ENCODE data around the gene AKAP6.

Gene AKAP6

DNA sequence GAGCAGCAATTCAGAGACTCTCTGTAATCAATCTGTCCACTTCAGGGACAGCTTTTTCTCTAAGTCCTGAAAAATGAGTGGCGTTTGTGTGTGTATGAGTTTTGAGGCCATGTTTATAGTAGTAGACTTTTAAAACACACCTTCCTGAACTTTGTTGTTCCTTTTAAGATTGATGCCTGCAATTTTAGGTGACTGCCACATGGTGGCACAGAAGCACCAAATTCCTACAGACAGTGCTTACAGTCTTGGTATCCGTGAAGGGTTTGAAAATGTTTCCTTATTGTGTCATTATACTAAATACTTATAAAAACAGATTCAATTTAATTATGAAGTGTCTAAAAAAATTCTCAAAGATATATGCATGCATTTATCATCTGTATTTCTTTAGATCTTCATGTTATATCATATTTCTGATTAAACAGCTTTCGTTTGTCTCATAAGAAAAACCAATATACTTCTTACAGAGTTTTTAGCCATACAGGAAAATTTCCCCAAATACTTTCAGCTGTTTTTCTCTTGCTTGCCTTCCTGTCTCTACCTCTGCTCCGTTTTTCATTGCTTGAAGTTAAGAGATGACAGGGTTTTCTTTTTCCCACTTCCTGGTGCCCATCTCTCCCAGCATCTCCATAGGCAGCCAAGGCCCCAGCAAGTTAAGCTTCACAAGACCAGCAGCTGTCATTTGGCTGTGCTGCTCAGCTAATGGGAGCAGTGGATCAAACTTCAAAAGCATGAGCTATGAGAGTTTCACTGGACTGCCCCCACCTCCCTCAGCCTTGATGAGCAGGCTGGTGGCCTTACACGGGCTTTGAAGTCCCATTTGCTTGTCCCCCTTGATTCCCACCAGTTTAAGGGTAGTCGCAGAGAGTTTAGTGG, 259.6 kb downstream of the AKAP6 start:
- no peak for FAIRE-seq

DNA sequence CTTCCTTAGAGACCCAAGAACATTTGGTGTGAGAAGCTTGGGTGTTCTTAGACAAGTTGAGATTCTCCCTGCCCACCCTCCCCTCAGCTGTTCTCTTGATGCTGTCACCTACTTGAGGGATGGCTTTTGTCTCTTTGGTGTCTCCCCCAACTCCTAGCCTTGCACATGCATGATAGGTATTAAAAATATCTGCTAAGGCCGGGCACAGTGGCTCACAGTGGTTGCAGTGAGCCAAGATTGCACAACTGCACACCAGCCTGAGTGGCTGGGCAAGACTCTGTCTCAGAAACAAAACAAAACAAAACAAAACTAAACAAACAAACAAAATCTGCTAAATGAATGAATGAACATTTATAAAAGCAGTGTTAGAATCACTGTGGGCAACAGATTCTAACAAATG, 261.1 kb downstream of the AKAP6 start:
- FAIRE-seq: no peak

DNA sequence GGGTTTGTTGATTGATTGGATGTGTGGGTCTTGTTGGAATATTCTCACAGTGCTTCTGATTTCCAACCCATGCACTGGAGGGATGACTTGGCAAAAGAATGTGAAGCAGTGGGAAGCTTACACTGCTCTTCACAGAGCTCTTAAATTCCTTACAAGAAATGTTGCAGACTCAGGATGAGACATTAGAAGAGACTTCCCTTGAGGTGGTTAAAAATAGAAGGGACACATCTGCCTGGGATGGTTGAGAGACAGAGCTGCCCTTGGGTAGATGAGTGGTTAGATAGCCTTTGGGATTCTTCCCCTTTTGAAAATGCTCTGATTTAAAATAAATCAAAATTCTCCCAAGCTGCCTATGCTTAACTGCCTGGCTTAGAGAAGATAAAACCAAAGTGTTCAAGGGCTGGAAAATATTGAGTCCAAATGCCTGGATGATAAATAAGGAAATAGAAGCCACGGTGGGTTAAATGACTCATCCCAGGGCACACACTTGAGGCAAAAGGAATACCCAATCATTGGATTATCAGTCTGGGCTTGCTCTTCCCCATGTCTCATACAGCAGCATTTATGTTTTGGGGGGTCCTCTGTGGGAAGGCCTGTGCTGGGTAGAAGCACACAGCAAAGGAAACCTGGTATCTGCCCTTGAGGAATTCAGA, 264.3 kb downstream of the AKAP6 start:
- no peak for FAIRE-seq

DNA sequence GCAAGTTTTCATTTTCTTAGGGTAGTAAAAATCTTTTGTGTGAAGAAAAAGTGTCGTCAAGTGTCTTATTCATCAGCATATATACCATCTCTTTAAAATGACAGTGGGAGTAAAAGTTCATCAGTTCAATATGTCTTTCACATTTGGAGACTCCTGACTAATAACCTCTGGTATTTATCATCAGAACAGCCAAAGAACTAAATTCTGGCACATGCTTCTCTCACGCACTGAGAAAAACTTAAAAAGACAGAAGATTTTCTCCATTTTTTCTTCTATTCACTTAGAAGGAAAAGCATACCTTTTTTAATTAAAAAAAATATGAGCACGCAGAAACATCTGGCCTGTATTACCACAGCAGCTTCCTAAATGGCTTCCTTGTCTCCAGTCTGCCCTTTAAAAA, 265.7 kb downstream of the AKAP6 start:
- no peak for FAIRE-seq

DNA sequence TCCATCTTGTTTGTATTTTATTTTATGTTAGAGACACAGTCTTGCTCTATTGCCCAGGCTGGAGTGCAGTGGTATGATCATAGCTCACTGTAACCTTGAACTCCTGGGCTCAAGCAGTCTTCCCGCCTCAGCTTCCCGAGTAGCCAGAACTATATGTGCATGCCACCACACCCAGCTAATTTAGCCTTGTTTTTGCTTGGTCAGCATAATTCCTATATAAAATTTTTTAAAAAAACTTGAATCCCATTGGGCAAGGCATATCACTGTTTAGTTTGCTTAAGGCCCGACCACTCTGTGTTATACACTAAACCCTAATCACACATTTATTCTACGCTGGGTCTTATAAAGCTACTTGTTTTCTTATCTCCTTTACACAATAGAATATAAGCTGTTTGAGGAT, 266.4 kb downstream of the AKAP6 start:
- no peak for FAIRE-seq

DNA sequence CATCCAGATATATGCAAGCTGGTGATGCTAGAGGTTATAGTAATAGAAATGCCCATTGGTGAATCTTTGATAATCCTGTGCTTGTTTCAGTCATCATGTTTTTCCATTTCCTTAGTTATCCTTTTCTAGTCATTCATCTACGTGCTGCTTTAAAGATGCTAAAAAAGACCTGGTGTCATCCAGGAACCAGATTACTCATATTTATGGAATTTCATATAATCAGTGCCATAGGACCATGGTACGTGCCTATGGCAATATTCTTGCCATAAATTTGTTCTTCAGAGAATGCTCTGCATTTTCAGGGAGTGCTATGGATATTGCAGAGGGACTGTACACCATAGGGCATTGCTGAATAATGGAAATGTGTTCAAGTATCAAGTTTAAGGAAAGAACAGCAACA, 267.3 kb downstream of the AKAP6 start:
- FAIRE-seq: no peak

DNA sequence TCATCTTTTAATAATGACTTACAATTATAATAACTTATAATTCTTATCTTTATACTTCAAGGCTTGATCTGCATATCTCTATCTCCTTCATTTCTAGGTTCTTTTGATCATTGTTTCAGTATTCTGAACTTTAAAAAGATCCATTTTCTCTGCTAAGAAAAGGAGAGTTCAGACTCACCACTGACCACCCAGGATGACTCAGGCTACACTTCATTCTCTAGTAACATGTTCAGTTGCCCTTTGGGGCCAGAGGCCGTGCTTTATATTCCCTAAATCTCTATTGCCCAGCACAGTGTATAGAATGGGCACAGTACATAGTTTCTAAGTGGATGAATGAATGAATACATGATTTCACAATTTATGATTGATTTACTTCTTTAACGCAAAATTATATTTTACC, 268.7 kb downstream of the AKAP6 start:
- no peak for FAIRE-seq

DNA sequence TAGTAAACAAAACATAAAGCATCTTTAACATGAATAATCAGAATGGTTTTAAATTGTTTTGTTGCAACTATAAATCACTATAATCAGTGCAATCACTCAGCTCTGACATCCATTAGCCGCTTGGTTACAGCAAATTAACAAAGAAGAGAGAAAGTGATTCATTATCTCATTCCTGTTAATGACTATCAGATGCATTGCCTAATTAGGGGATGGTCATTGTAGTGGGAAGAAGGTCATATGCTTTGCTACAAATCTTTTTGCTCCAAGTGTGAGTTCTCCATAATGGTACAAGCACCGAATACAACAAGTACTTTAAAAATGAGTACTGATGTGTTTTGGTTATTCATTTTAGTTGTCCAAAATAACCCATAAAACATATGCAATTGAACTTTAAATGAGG, 272.0 kb downstream of the AKAP6 start:
- FAIRE-seq: no peak

DNA sequence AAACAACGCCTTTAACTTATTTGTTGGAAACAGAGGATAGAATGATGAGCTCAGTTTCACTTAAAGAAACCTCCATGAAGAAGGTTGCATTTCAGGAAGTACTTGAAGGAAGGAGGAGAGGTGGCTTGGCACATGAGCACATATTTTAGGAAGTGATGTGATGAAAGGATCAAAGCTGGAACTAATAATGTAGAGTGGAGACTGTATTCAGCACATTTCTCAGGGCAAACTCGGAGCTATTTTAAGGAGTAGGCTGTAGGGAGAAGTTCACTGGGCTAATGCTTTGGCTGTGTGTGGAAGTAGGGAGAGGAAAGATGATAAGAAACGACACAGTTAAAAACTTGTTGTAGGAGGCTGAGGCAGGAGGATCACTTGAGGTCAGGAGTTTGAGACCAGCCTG, 272.8 kb downstream of the AKAP6 start:
- no peak for FAIRE-seq

DNA sequence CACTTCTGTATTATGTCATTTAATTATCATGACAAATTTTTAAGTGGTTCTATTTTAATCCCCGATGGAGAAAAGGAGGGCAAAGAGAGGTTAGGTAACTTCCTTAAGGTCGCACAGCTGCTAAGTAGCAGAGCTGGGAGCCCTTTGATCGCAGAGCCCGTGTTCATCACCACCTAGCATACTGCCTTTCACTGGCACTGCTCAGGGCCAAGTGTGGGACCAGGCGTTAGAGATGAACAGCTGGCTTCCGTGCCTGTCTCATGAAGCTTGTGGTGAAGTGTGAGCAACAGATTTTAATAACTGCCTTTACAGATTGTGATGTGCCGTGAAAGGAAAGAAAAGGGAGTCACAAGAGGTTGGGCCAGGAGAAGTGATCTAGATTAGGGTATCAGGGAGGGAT, 273.6 kb downstream of the AKAP6 start:
- no peak for FAIRE-seq

DNA sequence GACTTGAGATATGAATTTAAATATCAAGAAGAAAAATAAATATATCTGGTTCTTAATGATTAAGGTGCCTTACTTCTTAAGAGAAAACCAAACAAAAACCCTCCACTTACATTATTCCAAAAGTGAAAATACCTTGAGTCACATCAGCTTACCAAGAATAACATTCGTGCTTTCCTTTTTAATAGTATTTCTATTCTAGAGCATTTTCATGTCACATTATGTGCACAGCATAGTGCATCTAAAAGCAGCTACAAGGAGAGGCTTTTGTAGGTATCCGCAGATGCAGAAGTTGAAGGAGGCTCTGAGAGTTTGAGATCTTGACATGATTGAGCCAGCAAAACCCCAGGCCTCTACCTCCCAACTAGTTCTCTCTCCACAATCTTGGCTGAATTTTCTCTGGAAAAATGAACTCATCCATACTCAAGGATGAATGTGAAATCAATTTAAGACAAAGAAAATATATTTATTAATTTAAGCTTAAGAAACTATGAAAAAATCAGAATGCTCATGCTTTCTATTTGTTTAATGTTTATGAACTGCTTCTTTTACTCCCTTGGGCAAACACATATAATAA, 275.0 kb downstream of the AKAP6 start:
- no peak for FAIRE-seq

DNA sequence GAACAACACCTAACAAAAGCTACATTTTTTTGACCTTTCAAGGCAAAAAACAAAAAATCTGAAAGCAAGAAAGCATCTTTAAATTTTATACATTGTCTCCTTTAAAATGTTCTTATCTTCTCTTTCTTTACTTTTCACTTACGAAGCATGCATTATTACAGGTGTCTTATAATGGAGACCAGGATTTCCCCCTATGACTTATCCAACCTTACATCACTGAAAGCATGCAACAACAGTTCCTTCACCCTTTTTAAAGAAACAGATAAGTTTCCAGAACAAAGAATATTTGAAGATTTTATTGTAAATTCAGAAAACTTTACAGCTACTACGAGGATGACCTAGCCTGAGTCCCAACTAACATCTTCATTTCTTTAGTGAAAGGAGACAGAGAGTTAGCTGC, 277.2 kb downstream of the AKAP6 start:
- FAIRE-seq: no peak

DNA sequence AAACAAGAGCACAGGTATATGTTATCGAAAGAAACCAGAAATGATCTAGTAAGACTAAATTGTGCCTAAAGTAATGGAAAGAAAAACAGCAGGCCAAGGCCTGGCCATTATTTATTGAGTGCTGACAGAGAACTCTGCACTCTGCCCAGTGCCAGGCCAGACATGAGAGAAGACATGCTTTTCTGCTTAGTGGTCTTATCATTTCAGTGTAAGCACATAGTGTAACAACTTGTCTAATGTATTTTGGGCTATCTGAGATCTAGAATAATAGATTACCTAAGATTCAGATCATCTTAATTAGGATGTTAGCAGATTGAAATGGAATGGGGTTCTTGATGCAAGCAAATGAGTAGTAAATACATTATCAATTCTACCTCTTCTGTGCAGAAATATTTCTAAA, 278.3 kb downstream of the AKAP6 start:
- FAIRE-seq: no peak

DNA sequence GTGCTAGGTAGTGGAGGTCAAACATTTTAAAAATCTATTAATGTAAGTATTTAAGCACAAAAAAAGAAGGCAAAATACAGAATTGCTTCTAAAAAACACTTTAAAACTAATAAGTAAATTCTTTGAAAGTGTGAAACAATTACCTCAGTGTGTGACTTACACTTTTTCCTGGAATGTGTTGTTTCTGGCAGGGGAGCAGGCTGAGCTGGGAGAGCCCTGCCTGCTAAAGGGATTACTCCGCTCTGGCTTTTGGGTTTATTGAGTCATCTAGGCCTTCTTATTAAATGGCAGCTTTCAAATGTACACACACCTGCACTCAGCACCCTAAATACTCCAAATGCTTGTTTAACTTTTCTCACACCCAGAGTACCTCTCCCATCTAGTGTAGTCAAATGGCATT, 279.8 kb downstream of the AKAP6 start:
- FAIRE-seq: no peak

DNA sequence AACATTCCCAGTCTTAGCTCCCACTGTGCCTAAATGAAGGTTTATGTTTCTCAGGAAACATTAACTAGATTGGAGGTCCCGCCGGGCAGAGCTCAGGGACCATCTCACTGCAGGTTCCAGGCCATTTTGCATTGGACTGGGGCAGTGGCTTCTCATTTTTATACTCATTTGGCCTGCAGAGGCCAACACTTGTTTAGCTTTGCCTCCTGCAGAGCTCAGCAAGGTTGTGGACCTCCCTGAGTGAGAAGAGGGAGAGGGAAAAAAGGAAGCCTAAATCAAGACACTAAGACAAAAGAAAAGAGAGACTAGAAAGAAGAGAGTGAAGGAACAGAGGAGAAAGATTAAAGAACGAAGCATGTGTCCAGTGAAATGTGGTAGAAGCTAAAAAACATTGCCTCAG, 280.3 kb downstream of the AKAP6 start:
- FAIRE-seq: no peak

DNA sequence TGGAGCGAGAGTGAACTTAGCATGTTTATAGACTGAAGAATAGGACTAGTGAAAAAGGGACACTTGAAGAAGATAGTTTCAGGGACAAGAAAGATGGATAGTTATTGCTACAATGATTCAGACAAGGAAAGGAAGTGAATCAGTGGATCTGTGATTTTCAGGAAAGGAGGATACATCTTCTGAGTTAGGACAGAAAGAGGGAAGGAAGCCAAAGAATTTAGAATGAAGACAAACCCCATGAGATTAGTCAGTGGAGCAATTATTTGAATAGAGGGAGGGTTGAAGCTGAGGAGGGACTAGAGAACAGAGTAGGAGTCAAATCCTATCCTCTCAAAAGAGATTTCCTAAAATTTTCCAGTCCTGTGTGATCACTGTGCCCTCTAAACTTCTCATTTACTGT, 282.7 kb downstream of the AKAP6 start:
- FAIRE-seq: no peak

DNA sequence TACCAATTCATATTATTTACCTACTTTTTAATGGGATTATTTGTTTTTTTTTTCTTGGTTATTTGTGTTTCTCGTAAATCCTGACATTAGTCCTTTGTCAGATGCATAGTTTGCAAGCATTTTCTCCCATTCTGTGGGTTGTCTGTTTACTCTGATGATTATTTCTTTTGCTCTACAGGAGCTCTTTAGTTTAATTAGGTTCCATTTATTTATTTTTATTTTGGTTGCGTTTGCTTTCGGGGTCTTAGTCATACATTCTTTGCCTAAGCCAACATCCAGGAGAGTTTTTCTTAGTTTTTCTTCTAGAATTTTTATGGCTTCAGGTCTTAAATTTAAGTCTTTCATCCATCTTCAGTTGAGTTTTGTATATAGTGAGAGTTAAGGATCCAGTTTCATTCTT, 289.9 kb downstream of the AKAP6 start:
- FAIRE-seq: no peak

DNA sequence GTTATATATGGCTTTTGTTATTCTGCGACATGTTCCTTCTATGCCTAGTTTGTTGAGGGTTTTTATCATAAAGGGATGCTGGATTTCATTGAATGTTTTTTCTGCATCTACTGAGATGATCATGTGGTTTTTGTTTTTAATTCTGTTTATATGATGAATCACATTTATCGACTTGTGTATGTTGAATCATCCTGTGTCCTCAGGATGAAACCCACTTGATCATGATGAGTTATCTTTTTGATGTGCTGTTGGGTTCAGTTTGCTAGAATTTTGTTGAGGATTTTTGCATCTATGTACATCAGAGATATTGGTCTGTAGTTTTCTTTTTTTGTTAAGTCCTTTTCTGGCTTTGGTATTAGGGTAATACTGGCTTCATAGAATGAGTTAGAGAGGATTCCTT, 291.2 kb downstream of the AKAP6 start:
- peak; percentile 36 for FAIRE-seq

DNA sequence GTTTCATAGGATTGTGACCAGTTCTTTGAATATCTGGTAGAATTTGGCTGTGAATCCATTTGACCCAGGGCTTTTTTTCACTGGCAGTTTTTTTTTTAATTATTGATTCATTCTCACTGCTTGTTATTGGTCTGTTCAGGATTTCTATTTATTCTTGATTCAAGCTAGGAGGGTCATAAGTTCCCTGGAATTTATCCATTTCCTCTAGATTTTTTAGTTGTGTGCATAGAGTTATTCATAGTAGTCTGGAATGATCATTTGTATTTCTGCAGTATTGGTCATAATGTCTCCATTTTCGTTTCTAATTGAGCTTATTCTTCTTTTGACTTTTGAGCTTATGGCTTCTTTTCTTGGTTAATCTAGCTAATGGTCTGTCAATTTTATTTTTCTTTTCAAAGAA, 291.6 kb downstream of the AKAP6 start:
- no peak for FAIRE-seq

DNA sequence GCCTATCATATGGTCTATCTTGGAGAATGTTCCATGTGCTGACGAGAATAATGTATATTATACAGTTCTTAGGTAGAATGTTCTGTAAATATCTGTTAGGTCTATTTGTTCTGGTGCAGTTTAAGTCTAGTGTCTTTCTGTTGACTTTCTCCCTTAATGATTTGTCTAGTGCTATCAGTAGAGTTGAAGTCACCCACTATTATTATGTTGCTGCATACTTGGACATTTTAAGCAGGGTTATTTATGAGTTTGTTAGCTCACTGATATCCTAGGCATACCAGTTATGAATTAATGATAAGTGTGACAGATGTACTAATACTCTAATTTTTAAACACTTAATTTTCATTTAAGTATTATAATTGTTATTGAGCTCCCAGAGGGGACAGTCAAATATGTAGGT, 292.5 kb downstream of the AKAP6 start:
- no peak for FAIRE-seq

DNA sequence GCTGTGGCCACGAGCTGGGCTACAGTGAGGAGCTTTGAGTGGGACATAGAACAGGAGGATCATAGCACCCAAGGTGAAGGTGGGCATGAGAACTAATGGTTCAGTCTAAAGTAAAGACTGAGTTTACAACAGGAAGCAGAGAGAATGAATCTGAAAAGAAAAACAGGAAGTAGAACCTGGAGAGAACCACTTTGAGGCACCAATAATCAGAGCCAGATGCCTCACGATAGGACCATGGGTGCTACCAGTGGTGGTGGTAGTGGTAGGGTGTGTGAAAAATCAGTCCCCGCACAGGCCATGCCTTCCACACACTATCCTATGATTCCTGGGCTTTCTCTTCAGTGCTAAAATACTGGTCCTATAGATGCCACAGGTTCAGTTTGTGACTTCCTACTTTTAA, 293.6 kb downstream of the AKAP6 start:
- FAIRE-seq: no peak

DNA sequence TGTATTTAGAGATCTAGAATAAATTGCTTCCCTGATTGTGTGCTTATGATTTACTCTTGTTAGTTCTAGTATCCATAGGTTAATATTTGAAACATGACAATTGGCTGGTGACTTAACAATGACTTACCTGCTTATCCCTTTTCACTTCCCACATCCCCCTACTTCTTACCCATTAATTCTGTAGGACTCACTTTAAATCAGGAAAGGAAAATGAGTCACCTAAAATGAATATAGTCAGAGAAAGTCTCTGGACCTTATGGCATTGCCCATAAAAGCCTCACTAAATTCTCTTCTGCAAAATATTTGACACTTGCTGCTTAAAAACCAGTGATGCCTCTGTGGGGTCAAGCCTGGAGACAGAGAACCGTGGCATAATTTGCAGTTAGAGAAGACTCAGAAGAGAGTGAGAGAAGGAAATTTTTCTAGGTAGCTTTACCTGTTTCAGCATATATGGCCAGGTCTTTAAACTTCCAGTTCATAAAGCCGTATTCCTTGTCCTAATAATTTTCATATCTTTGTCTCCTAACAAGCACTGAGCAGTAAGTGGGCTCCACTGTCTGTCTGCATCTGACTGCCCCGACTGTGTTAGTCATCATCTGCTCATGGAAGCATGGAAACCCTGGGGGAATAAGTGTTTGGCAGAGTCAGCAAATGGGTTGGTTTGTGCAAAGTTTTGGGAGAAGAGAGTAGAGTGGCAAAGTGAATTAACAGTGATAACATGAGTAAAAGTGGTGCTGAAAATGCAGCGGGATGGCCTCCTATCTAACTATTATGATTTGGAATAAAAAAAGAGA, 294.4 kb downstream of the AKAP6 start:
- FAIRE-seq: no peak

DNA sequence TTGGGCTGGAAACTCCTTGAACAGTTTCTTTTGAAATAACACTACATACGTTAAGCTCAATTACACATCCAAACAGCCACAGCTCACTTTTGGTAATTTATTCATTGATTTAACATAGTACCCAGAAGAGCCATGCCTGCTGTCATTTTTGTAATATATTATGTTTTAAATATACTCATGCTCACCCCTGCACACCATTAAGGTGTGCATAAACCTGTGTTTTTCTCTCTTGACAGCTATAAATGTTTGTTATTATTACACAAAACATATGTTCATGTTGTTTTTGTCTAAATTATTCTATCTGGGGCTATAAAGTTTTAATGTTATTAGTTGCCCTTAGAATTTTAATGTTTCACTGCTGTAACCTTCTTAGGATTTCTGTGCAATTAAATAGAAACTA, 296.1 kb downstream of the AKAP6 start:
- no peak for FAIRE-seq
